ENCODE measurements around the gene CDC16.

The CDC16 gene

DNA sequence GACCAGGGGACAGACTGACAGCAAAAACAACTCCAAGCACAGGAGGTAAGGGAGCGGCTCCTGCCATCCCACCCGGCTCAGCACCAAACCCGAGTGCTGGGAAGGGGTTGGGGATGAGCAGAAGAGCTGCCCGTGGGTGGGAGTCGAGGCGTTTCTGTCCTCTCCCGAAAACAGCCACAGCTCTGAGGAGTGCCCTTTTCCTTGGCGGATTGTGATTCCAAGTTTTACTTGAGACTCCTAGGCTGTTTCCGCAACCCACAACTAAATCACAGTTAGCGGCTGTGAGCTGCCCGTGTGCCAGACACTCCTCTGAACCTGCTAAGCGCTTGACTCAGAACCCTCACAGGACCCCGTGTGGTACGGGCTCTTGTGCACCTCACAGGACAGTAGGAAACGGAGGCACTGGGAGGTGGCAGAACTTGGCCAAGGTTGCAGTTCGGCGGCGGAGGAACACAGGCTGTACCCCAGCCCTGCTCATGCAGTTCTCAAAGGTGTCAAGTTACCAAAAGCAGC is 34.2 kb upstream of the CDC16 start:
- DNase-seq (ENCODE audit: low spot score) = no peak
- TF ChIP-seq, protein P1, sequence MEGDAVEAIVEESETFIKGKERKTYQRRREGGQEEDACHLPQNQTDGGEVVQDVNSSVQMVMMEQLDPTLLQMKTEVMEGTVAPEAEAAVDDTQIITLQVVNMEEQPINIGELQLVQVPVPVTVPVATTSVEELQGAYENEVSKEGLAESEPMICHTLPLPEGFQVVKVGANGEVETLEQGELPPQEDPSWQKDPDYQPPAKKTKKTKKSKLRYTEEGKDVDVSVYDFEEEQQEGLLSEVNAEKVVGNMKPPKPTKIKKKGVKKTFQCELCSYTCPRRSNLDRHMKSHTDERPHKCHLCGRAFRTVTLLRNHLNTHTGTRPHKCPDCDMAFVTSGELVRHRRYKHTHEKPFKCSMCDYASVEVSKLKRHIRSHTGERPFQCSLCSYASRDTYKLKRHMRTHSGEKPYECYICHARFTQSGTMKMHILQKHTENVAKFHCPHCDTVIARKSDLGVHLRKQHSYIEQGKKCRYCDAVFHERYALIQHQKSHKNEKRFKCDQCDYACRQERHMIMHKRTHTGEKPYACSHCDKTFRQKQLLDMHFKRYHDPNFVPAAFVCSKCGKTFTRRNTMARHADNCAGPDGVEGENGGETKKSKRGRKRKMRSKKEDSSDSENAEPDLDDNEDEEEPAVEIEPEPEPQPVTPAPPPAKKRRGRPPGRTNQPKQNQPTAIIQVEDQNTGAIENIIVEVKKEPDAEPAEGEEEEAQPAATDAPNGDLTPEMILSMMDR (IDR thresholded peaks at IDR 0.05; ENCODE audit: extremely low read depth, missing control alignments) = no peak

DNA sequence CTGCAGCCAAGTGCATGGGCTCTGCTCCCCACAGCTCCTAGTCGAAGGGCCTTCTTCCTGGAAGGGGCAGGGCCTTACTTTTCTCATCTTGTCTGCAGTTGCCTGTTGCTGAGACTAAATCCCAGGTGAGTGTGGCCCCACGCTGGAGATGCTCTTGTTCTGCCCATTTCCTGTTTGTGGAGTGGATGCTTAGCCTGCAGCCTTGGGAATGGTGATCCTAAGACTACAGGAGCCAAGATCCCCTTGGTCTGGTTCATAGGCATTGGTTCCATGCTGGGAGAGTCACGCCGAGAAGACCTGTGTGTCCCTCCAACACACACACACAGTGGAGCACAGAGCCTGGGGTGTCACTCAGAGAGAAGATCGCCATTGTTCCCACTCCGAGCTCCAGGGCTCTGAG is 32.1 kb upstream of the CDC16 start:
- no peak for DNase-seq (ENCODE audit: low spot score)
- TF ChIP-seq, protein P1 (IDR thresholded peaks at IDR 0.05; ENCODE audit: extremely low read depth, missing control alignments) = no peak

DNA sequence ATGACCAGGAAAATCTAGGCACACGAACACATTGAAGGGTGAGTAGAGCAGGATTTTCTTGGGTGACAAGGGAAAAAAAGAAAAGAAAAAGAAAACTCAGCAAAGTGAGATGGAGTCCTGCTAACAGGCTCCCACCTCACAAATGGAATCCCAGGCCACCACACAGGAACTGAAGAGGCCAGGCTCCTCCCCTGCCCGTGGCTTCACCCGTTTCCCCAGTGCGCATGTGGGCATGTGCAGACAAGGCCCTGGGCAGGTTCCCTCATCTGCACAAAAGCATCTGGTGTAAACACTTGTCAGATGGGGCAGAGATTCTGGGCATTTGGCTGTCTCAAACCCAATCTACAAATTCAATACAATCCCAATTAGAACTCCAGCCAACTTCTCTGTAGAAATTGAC is 31.2 kb upstream of the CDC16 start:
- no peak for DNase-seq (ENCODE audit: low spot score)
- TF ChIP-seq, protein P1 (IDR thresholded peaks at IDR 0.05; ENCODE audit: extremely low read depth, missing control alignments) = no peak

DNA sequence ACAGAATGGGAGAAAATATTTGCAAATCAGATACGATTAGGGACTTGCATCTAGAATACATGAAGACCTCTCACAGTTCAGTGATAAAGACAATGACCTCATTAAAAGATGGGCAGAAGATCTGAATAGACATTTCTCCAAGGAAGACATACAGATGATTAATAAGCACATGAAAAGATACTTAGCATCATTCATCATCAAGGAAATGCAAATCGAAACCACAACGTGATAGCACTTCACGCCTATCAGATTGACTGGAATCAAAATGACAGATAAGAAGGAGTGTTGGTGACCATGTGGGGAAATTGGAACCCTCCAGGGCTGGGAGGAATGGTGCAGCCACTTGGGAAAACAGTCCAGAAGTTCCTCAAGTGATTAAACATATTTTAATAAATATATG is 29.8 kb upstream of the CDC16 start:
- TF ChIP-seq, protein P1 (IDR thresholded peaks at IDR 0.05; ENCODE audit: extremely low read depth, missing control alignments) = no peak
- no peak for DNase-seq (ENCODE audit: low spot score)

DNA sequence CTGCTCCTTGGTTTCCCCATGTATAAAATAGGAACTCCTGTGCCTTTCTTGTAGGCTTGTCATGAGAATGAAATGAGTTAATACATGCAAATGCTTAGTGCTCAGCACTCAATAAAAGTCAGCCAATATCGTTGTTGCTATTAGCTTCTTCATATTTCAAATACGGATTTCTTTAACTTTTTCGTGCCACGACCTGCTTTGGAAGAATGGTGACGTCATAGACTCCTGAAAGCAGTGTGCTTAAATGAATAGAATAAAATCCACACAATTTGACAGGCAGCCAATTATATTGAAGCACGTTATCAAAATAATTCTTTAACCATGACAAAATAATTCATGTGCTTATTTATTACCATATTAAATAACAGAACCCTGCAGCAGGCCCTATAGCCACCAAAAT is 26.6 kb upstream of the CDC16 start:
- TF ChIP-seq, protein P1 (IDR thresholded peaks at IDR 0.05; ENCODE audit: extremely low read depth, missing control alignments) = no peak
- DNase-seq (ENCODE audit: low spot score) = no peak

DNA sequence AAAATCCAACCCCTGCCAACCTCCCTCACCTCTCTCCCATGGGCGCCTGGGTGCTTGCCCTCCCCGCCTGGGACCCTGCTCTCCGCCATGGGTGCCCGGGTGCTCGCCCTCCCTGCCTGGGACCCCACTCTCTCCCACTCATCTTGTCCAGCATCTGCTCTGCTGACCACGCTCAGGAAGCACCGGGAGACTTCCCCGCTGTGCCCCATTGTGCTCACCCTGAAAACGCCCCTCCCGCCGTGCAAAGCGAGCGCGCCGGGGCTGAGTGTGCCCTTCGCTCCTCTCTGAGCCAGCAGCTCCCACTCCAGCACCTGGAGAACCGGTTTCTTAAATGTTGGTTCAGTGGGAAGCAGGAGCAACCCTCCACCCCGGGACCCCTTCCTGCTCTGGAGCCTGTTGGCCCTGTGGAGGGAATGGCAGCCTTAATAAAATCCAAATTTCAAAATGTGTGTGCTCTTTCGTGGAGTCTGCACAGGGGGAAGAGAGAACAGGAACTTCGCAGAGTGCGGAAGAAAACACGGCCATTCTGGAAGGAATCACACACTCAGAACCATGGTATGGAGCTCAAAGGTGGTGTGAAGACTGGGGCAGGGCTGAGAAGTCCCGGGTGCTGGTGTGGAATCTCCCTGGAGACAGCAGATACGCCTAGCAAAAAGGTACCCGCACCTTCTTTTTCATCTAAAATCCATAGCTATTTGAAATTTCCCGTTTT is 23.1 kb upstream of the CDC16 start:
- no peak for DNase-seq (ENCODE audit: low spot score)
- TF ChIP-seq, protein P1 (IDR thresholded peaks at IDR 0.05; ENCODE audit: extremely low read depth, missing control alignments) = no peak

DNA sequence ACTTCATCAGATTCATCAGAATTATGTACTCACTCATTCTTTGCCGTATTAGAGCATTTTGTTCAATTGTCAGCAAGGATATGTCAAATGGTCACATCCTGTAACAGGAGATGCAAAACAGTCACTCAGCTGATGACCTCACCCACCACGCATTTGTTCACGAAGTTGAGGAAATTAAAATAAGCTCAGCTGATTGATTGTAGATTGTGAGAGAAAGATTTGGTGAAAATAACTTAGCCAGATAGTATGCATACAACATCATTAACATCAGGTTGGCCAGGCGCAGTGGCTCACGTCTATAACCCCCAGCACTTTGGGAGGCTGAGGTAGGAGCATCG is 22.6 kb upstream of the CDC16 start:
- DNase-seq (ENCODE audit: low spot score) = no peak
- TF ChIP-seq, protein P1 (IDR thresholded peaks at IDR 0.05; ENCODE audit: extremely low read depth, missing control alignments) = no peak
